Peyer's patch (tissue), 4 donors: Measurements from ENCODE around the gene GRIN3B. TPM values are rescaled to one million over a fixed set of nuclear protein-coding genes. Genes with fewer than 3 reads are reported as not detected.

Experiments
- DNase-seq, 3 donors: peaks; one replicate each; pipeline ENCODE4 v3.0.0-alpha.2; 2017 to 2019
- H3K27ac ChIP-seq, 4 donors: fragments of 200-600 bp; sonication (generic); one replicate each; pipeline ENCODE4 v1.5.1; 2016 to 2019
- H3K27me3 ChIP-seq, 2 donors: fragments of 200-600 bp; sonication (generic); one replicate each; pipeline ENCODE4 v1.5.1; 2019
- H3K36me3 ChIP-seq, 3 donors: fragments of 200-600 bp; sonication (generic); one replicate each; pipeline ENCODE4 v1.5.1; 2016 to 2019
- H3K4me1 ChIP-seq, 4 donors: fragments of 200-600 bp; sonication (generic); one replicate each; pipeline ENCODE4 v1.5.1; 2016 to 2019
- H3K4me3 ChIP-seq, 4 donors: fragments of 200-600 bp; sonication (generic); 1 replicate in 3 of 4; 2 replicates in 1 of 4; pipeline ENCODE4 v1.5.1; 2016 to 2019; ENCODE audit warnings: mild to moderate bottlenecking in 1 of 4
- H3K9me3 ChIP-seq, 4 donors: fragments of 200-600 bp; sonication (generic); one replicate each; pipeline ENCODE4 v1.5.1; 2016 to 2019; ENCODE audit warnings: mild to moderate bottlenecking in 1 of 4
- POLR2A ChIP-seq, 2 donors: fragments of 450-650 bp; IDR thresholded peaks; one replicate each; pipeline ENCODE4 v1.5.1; 2017; ENCODE audit warnings: antibody characterized with exemption in 2 of 2, mild to moderate bottlenecking in 2 of 2, moderate library complexity in 2 of 2
- total RNA-seq, 4 donors: library from RNA; depleted of rRNA; stranded (reverse); fragments of >200 nt; gene quantifications; one replicate each; pipeline ENCODE4 v1.1.0, GENCODE V29; 2016
- TF ChIP-seq, protein P1 (sequence below), 6 experiments: fragments of 450-650 bp in 4 of 6; fragments of 200-600 bp in 2 of 6; sonication (generic) in 1 of 6; IDR thresholded peaks; one replicate each; pipeline ENCODE4 v1.5.1; 2017 to 2019; ENCODE audit warnings: antibody characterized with exemption in 6 of 6, mild to moderate bottlenecking in 3 of 6, moderate library complexity in 1 of 6

GRIN3B gene
- total RNA-seq, 4 donors from 2014 or later = not detected

GRCh38 chr19:1017115-1017905 is 17.1 kb downstream of the GRIN3B start:
- no peak for TF ChIP-seq POLR2A (IDR thresholded peaks at IDR 0.05)
- TF ChIP-seq, protein P1, sequence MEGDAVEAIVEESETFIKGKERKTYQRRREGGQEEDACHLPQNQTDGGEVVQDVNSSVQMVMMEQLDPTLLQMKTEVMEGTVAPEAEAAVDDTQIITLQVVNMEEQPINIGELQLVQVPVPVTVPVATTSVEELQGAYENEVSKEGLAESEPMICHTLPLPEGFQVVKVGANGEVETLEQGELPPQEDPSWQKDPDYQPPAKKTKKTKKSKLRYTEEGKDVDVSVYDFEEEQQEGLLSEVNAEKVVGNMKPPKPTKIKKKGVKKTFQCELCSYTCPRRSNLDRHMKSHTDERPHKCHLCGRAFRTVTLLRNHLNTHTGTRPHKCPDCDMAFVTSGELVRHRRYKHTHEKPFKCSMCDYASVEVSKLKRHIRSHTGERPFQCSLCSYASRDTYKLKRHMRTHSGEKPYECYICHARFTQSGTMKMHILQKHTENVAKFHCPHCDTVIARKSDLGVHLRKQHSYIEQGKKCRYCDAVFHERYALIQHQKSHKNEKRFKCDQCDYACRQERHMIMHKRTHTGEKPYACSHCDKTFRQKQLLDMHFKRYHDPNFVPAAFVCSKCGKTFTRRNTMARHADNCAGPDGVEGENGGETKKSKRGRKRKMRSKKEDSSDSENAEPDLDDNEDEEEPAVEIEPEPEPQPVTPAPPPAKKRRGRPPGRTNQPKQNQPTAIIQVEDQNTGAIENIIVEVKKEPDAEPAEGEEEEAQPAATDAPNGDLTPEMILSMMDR (IDR thresholded peaks at IDR 0.05) = no peak
- Histone ChIP-seq H3K4me1 (peaks cover 16 to 60% (median 45%) of the 10 kb centered on the region in 4 donors), H3K9me3 (no peaks in the 10 kb centered on the region), H3K27ac (peak overlapping the region; percentile 51 to 82 (median 66)), H3K27me3 (no peaks in the 10 kb centered on the region), H3K4me3 (peak overlapping the region in 3 of 4 donors; percentile 7 to 31 (median 10)), H3K36me3 (peaks cover 0 to 34% (median 0%) of the 10 kb centered on the region in 3 donors)
- peak in 2 of 3 donors; percentile 80 to 83 for DNase-seq

GRCh38 chr19:1017906-1018305 is 17.7 kb downstream of the GRIN3B start:
- peaks cover 16 to 60% (median 45%) of the 10 kb centered on the region in 4 donors for H3K4me1 ChIP-seq
- DNase-seq = no peak

GRCh38 chr19:1018393-1018792 is 18.2 kb downstream of the GRIN3B start:
- Histone ChIP-seq H3K27me3 (no peaks in the 10 kb centered on the region), H3K27ac (peak overlapping the region; percentile 25 to 82 (median 65)), H3K9me3 (no peaks in the 10 kb centered on the region), H3K36me3 (peaks cover 0 to 24% (median 0%) of the 10 kb centered on the region in 3 donors), H3K4me1 (peaks cover 16 to 60% (median 45%) of the 10 kb centered on the region in 4 donors), H3K4me3 (peak overlapping the region in 1 of 4 donors; percentile 31)
- TF ChIP-seq POLR2A (IDR thresholded peaks at IDR 0.05) = no peak
- TF ChIP-seq, protein P1 (IDR thresholded peaks at IDR 0.05) = no peak
- DNase-seq = no peak

More at GRCh38 chr19:1017906-1018305, 17.7 kb downstream of the GRIN3B start:
- TF ChIP-seq, protein P1 (IDR thresholded peaks at IDR 0.05) = no peak
- TF ChIP-seq POLR2A (IDR thresholded peaks at IDR 0.05) = no peak
- H3K27me3 ChIP-seq = no peaks in the 10 kb centered on the region
- H3K4me3 ChIP-seq = peak overlapping the region in 3 of 4 donors; percentile 7 to 31 (median 10)
- no peaks in the 10 kb centered on the region for H3K9me3 ChIP-seq
- peak overlapping the region; percentile 25 to 82 (median 65) for H3K27ac ChIP-seq
- H3K36me3 ChIP-seq = peaks cover 0 to 28% (median 0%) of the 10 kb centered on the region in 3 donors

DNA sequence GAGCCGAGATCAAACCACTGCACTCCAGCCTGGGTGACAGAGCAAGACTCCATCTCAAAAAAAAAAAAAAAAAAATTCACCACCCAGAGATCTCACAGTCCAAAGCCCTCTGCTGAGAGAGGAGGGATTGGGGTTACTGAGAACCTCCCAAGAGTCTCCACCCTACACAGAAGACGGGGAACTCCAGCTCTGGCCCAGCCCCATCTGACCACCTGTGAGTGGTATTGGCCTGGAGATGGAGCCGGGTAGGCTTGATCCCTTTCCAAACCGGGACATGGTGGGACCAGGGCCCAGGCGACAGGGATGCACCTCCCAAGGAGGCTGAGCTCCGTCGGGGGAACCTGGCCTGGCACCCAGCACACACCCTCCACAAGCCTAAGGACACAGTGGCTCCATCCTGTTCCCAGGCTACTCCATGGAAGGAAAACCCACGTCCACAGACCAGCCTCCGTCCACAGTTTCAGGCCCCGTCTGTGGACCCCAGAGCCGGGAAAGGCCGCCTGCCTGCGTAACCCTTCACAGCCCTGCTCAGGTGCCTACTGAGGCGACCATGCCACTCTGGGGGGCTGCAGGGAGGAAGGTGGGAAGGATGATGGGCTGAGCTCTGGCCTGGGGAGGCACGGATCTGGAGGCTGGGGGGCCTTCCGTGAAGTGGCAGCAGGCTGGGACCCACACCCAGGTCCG is 18.9 kb downstream of the GRIN3B start:
- H3K4me1 ChIP-seq = peaks cover 16 to 60% (median 45%) of the 10 kb centered on the region in 4 donors
- TF ChIP-seq, protein P1 (IDR thresholded peaks at IDR 0.05) = no peak
- TF ChIP-seq POLR2A (IDR thresholded peaks at IDR 0.05) = no peak
- peaks cover 0 to 17% (median 0%) of the 10 kb centered on the region in 3 donors for H3K36me3 ChIP-seq
- H3K27me3 ChIP-seq = no peaks in the 10 kb centered on the region
- peak overlapping the region in 1 of 4 donors; percentile 95 for H3K27ac ChIP-seq
- H3K9me3 ChIP-seq = no peaks in the 10 kb centered on the region
- DNase-seq = no peak
- peak overlapping the region; percentile 89 to 98 (median 92) for H3K4me3 ChIP-seq

GRCh38 chr19:1019616-1019961 is 19.4 kb downstream of the GRIN3B start:
- H3K36me3 ChIP-seq = peaks cover 0 to 12% (median 0%) of the 10 kb centered on the region in 3 donors
- H3K4me3 ChIP-seq = peak overlapping the region; percentile 89 to 98 (median 92)
- H3K27ac ChIP-seq = peak overlapping the region in 3 of 4 donors; percentile 88 to 95 (median 91)
- H3K27me3 ChIP-seq = no peaks in the 10 kb centered on the region
- H3K9me3 ChIP-seq = no peaks in the 10 kb centered on the region
- no peak for TF ChIP-seq POLR2A (IDR thresholded peaks at IDR 0.05)
- TF ChIP-seq, protein P1 (IDR thresholded peaks at IDR 0.05) = no peak
- H3K4me1 ChIP-seq = peaks cover 16 to 57% (median 45%) of the 10 kb centered on the region in 4 donors
- no peak for DNase-seq
